Kasumi-1 (cell line): Measurements from ENCODE around the gene NALF2.

Experiments used
- DNase-seq, 2 experiments: peaks; one replicate each; lab custom pipeline; 2025; lab: John Stamatoyannopoulos, UW

Gene NALF2

GRCh38 chrX:69503782-69504625, at the start of gene NALF2:
Gene NALF2, plus strand, starts transcription at chrX:69504326. Its CDS starts 957 bp downstream, at chrX:69505283.
- peak; percentile 59 to 67 for DNase-seq

DNA sequence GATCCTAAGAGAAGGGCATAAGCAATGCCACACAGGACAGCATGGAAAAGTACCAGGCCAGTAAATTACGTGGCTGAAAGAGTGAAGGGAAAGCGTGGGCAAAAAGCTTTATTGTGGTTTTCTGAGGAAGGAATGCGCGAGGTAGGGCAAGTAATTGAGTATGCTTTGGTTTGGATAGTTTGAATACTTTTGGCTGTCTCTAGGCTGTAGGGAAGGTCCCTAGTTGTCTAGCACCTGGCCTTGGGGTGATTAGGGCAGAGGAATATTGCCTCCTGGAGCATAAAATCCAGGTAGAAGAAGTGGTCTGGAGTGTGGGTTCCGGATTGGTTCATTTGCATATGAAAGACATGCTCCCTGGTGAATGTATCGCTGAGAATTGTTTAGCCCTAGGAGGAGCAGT, 46.4 kb upstream of the NALF2 start:
- DNase-seq = no peak

DNA sequence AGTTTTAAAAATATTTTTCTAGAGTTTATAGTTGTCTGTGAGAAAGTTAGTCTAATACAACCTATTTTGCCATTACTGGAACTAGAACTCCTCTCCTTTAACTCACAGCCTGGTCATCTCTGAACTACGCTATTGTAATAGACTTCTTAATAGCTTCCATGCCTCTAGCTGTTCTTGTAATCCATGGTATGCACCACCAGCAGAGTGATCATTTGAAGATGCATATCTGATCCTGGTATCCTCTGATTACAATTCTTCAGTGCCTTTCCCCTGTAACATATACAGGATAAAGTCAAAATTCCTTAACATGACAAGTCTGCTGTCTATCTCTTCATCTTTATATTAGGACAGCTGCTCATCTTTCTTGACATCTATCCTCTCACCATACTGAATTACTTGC, 37.6 kb upstream of the NALF2 start:
- no peak for DNase-seq

DNA sequence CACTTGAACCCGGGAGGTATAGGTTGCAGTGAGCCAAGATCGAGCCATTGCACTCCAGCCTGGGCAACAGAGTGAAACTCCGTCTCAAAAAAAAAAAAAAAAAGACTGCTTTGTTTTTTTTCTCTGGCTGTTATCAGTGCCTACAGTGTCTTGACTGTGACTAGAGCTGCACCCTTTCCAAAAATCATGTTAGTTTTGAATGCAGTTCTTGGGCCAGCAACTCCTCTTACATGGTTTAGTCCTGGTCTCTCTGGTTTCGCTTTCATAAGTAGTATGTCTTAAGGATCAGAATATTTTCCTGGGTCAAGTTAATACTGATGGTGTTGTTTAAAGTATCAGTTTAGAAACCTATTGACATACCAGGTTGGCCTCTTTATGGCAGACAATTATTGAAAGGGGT, 34.2 kb upstream of the NALF2 start:
- DNase-seq = no peak

GRCh38 chrX:69489625-69490024, 14.5 kb upstream of the NALF2 start:
- no peak for DNase-seq

DNA sequence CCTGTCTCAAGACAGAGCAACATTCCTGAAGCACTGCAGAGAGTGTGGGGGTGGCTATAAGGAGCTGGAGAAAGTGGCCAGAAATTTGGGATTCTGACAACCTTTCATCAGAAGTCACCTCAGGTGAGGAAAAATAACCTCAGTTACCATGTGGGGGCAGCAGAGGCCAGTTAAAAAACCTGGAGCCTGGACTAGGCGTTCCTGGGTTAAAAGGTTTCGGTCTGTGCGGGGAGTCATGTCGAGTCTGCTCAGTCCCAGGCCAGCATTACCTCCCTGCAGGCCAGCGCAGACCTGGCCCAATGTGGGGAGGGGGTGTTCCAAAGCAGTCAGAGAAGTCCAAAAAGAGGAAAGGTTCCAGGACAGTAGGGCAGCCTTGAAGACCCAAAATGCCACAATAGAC, 10.9 kb upstream of the NALF2 start:
- peak; percentile 12 to 13 for DNase-seq

GRCh38 chrX:69493766-69494165, 10.4 kb upstream of the NALF2 start:
- DNase-seq = no peak

- no peak for DNase-seq
These were observed 7.9 kb upstream of the NALF2 start for GRCh38 chrX:69496183-69496582.

DNA sequence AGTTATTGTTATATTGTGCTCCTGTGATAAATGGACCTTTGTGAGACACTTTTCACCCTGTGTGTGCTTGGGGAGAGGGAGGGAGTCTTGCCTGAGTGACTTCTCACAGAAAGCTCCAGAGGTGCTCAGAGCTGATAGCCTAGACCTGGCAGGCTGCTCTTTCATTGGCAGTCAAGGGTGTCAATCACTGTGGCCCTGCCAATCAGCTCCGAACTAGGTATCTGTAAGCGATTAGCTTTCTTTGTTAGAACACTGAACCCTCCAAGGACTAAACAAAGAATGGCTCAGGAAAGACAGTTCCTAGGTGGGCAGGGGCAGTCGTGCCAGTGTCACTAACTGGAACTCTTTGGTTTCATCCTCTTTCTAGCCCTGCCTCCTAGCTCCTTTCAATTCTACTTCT, 2.7 kb upstream of the NALF2 start:
- DNase-seq = no peak

GRCh38 chrX:69503228-69503781, 821 bp upstream of the NALF2 start:
- peak; percentile 59 to 67 for DNase-seq

DNA sequence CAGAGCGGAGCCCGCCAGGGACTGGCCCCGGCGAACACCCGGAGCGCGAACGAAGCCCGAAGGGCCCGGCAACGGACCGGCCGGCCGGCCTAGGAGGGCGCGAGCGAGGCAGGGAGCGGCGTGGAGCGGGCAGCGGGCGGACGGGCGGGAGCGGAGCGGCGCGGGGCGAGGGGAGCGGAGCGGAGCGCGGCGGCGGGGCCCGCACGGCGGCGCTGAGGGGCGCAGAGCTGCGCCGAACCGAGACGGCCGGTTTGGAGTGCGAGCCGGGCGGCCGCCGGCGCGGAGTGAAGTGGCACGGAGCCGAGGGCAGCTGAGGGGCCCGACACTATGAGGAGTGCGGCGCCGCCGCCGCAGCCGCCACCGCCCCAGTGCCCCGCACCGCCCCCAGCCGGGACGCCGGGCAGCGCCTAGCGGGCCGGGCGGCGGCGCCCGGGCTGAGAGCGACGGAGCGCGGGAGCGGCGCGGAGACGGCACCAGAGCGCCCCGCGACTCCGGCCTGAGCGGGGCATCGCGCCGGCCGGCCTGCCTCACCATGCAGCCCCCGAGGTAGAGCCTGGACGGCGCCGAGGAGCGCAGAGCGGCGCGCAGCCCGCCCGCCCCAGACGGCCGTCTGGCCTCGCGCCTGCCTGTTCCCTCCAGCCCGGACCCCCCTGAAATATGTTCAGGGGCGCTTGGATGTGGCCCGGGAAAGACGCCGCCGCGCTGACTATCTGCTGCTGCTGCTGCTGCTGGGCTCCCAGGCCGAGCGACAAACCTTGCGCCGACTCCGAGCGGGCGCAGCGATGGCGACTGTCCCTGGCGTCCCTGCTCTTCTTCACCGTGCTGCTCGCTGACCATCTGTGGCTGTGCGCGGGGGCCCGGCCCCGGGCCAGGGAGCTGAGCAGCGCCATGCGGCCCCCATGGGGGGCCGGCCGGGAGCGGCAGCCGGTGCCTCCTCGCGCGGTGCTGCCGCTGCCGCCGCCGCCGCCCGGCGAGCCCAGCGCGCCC, 793 bp downstream of the NALF2 start:
- no peak for DNase-seq

- peak in 1 of 2 experiments; percentile 1 for DNase-seq
These were observed 1.9 kb downstream of the NALF2 start for GRCh38 chrX:69505772-69506616.

DNA sequence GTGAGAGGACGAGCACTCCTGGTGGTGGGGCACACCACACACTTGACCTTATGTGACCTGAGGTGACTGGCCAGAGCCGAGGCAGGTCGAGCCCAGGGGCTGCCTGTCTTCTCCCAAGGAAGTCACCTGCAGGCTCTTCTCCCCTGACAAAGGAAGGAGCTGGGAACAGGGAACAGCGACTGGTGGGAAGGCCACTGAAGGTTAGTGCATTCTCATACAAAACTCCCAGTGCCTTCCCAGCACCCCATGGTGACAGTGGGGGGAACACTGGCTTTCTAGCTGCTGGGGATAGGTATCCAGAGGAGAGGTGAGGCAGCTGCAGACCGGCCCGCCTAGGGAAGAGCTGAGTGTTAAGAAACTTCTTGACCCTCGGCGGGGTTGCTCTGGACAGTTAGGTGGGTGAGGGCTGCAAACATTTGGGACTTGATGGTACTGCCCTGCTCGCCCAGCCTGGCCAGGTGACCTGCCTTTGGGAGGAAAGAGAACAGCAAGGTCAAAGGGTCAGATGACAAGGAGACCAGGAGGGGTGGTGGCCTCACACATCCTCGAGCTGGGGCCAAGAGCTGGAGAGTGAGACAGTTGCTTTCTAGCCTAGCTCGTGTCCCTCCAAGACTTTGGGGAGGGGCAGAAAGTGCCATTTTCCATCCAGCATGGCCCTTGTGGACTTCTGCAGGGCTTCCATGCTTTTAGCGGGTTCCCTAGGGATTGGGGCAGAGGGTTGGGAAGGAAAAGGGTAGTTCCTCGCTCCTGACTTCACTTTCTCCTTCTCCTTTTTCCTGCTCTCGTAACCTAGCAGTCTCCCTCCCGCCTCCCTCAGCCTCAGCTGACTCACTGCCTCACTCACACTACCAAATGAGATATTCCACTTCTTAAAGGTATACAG, 2.7 kb downstream of the NALF2 start:
- peak in 1 of 2 experiments; percentile 6 for DNase-seq

- DNase-seq = no peak
These were observed 3.3 kb downstream of the NALF2 start for GRCh38 chrX:69507500-69507789.

GRCh38 chrX:69508610-69509009, 4.5 kb downstream of the NALF2 start:
- no peak for DNase-seq

DNA sequence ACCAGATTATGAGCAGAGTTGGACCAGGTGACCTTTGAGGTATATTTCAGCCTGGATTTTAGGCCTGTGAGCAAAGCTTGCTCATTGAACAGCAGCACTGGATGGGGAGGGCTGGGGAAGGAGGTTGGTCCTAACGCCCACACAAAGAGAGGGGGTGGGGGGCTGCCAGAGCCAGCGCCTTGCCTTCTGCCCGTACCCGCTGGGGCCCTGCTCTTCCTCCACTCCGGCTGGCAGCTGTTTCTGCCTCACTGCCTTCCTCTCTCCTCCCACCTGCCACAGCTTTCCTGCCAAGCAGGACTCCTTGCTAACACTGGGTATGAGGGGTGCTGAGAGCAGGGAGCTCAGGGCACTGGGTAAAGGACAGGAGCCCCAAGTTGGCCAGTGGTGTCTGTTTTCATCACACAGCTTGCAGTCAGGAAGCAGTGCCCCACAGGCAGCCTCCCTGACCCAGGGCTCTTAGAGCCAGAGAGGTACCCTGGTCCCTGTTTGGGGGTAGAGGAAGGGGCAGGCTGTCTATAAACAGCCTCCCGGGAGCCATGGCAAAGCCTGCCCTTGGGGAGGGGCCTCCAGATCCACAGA, 6.1 kb downstream of the NALF2 start:
- peak; percentile 7 to 23 for DNase-seq

DNA sequence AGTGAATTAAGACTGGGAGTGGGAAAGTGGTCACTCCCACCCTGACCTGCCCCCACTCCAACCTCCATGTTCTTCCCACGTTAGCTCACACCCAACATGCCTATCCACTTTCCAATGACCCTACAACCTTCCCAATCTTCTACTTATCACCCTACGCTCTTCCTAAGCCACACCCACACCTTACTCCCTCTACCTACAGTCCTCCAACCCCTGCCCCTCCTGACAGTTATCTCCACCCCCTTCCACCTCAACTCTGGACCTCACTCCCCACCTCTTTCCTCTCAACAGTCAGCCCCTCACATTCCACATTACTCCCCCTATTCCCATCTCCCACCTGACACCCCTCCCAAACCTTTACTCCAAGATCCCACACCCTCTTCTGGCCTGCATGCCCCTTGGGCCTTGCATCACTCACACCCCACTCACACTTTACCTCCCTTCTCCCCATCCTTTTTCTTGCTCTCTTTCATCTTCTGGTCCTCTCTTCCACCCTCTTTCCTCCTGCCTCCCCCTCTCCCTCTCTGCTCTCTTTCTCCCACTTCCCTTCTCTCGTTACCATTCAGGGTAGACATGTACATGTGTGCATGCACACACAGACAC, 6.9 kb downstream of the NALF2 start:
- no peak for DNase-seq

- DNase-seq = peak; percentile 40 to 56
These were observed 17.9 kb downstream of the NALF2 start for GRCh38 chrX:69522052-69522451.

DNA sequence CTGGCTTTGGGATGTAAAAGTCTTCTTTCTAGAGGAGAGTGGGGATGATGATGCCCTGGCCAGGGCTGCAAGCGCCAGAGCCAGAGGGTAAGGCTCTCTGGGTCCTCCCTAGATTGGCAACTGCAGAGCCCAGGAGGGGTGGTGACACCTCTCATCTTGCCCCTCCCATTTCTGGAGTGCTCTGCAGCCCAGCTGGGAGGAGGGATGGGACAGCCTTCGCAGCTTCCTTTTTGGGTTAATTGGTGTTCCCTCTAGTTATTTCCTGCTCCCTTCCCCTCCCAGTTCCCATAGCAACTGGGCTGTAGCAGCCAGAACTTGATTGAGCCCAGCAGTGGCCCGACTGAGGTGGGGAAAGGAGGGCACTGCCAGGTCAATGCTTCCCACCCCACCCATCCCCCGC, 19.2 kb downstream of the NALF2 start:
- DNase-seq = peak; percentile 3 to 22
